B cell (primary cell): ENCODE data around the gene ACTN2. TPM values are rescaled to one million over a fixed set of nuclear protein-coding genes. Genes with fewer than 3 reads are reported as not detected.

Experiments used
- ATAC-seq: fragments of 200-7000 bp; cut with Tn5 transposase; one replicate; pipeline ENCODE4 v1.10.0; 2021; ENCODE audit warnings: low read depth, mild to moderate bottlenecking, moderate number of reproducible peaks, moderate library complexity
- CTCF ChIA-PET: fragments of 350-600 bp; sonication (Branson Sonifier 250); formaldehyde crosslinking; loops from one replicate; lab custom pipeline; 2021; ENCODE audit warnings: antibody characterized with exemption, inconsistent platforms; lab: Charles Lee
- POLR2A ChIA-PET: fragments of 350-600 bp; sonication (Branson Sonifier 250); formaldehyde crosslinking; loops from one replicate; lab custom pipeline; 2021; ENCODE audit warnings: antibody characterized with exemption; lab: Charles Lee
- DNase-seq: peaks from one replicate; pipeline ENCODE4 v3.0.0; 2013
- H2AFZ ChIP-seq: 2 replicates; pipeline ENCODE4 v1.6.1; 2012; ENCODE audit warnings: mild to moderate bottlenecking, low read depth, low read length; ENCODE audit not compliant: insufficient read depth, poor library complexity, severe bottlenecking
- H3K27ac ChIP-seq, 2 donors: 1 replicate in 1 of 2; 2 replicates in 1 of 2; pipeline ENCODE4 v1.5.1; 2012 to 2013; ENCODE audit warnings: low read length in 2 of 2, mild to moderate bottlenecking in 2 of 2, moderate library complexity in 1 of 2
- H3K27me3 ChIP-seq, 4 experiments: fragments of 200-600 bp in 1 of 4; sonication (generic) in 1 of 4; replicated peaks in 1 of 4; 1 replicate in 2 of 4; 2 replicates in 2 of 4; pipeline versions ENCODE4 v1.6.1 to v1.7.0; 2013 to 2016; ENCODE audit warnings: low read length in 3 of 4, mild to moderate bottlenecking in 2 of 4, mixed read lengths in 1 of 4, moderate library complexity in 1 of 4; ENCODE audit not compliant: insufficient read depth in 4 of 4, control insufficient read depth in 3 of 4; ENCODE audit errors: control extremely low read depth in 1 of 4
- H3K36me3 ChIP-seq, 2 experiments: replicated peaks in 1 of 2; 1 replicate in 1 of 2; 2 replicates in 1 of 2; pipeline versions ENCODE4 v1.6.1 to v1.7.1; 2013; ENCODE audit warnings: low read length in 1 of 2; ENCODE audit not compliant: insufficient read depth in 2 of 2, control insufficient read depth in 1 of 2; ENCODE audit errors: control extremely low read depth in 1 of 2, extremely low read depth in 1 of 2
- H3K4me1 ChIP-seq, 2 donors: fragments of 200-600 bp in 1 of 2; sonication (generic) in 1 of 2; 1 replicate in 1 of 2; 2 replicates in 1 of 2; pipeline versions ENCODE4 v1.5.1 to v1.6.1; 2013 to 2017; ENCODE audit warnings: low read length in 2 of 2; ENCODE audit not compliant: control insufficient read depth in 2 of 2, insufficient read depth in 2 of 2
- H3K4me2 ChIP-seq: replicated peaks from 2 replicates; pipeline ENCODE3; 2012; ENCODE audit warnings: mild to moderate bottlenecking, low read depth, low read length; ENCODE audit not compliant: poor library complexity, severe bottlenecking
- H3K4me3 ChIP-seq, 5 experiments: fragments of 200-600 bp in 1 of 5; sonication (generic) in 1 of 5; 1 replicate in 3 of 5; 2 replicates in 2 of 5; pipeline versions ENCODE4 v1.5.1 to v1.7.0; 2011 to 2016; ENCODE audit warnings: low read length in 4 of 5, mild to moderate bottlenecking in 4 of 5, low read depth in 2 of 5, control low read depth in 1 of 5, moderate library complexity in 1 of 5; ENCODE audit not compliant: insufficient read depth in 1 of 5; ENCODE audit errors: control extremely low read depth in 1 of 5, extremely low read depth in 1 of 5
- H3K79me2 ChIP-seq: fragments of 200-600 bp; sonication (generic); one replicate; pipeline ENCODE4 v1.6.0; 2016; ENCODE audit warnings: low read length; ENCODE audit not compliant: control insufficient read depth, insufficient read depth
- H3K9ac ChIP-seq: fragments of 200-600 bp; sonication (generic); 2 replicates; pipeline ENCODE4 v1.6.1; 2017; ENCODE audit warnings: mild to moderate bottlenecking, low read length, moderate library complexity
- H3K9me3 ChIP-seq, 3 donors: one replicate each; pipeline versions ENCODE4 v1.6.1 to v1.7.1; 2013; ENCODE audit warnings: low read length in 2 of 3; ENCODE audit not compliant: control insufficient read depth in 2 of 3, insufficient read depth in 1 of 3; ENCODE audit errors: control extremely low read depth in 1 of 3
- H4K20me1 ChIP-seq: 2 replicates; pipeline ENCODE4 v1.6.0; 2012; ENCODE audit warnings: mild to moderate bottlenecking, low read length; ENCODE audit not compliant: insufficient read depth, control insufficient read depth, poor library complexity, severe bottlenecking
- H3K27ac Mint-ChIP-seq: one replicate; pipeline ENCODE4 v1.8.0; 2021; ENCODE audit warnings: mixed read lengths
- H3K27me3 Mint-ChIP-seq: one replicate; pipeline ENCODE4 v1.8.0; 2021; ENCODE audit warnings: mixed read lengths
- H3K4me1 Mint-ChIP-seq: one replicate; pipeline ENCODE4 v1.8.0; 2021; ENCODE audit warnings: mixed read lengths
- H3K4me3 Mint-ChIP-seq: one replicate; pipeline ENCODE4 v1.8.0; 2021; ENCODE audit warnings: mixed read lengths
- H3K9me3 Mint-ChIP-seq: one replicate; pipeline ENCODE4 v1.8.0; 2022; ENCODE audit warnings: mixed read lengths; ENCODE audit not compliant: insufficient read depth
- EZH2 ChIP-seq: IDR thresholded peaks from 2 replicates; pipeline ENCODE4 v1.6.1; 2012; ENCODE audit warnings: borderline replicate concordance, low read depth, mild to moderate bottlenecking, moderate library complexity, low read length; ENCODE audit not compliant: insufficient read depth, poor library complexity, severe bottlenecking
- WGBS: methylation state at CpG from one replicate; pipeline ENCODE4 v1.1.5; 2013; ENCODE audit warnings: missing lambda C conversion rate; ENCODE audit not compliant: insufficient coverage; 5-methylcytosine and 5-hydroxymethylcytosine counted together
- intact Hi-C: fragments of 100-400 bp; cut with micrococcal nuclease; formaldehyde crosslinking; loops from one replicate; pipeline ENCODE4 v1.10.0; 2022
- polyA plus RNA-seq: library from polyadenylated mRNA; depleted of rRNA; stranded (reverse); fragments of >200 nt; gene quantifications from 2 replicates; pipeline ENCODE4 v1.2.3, GENCODE V29; 2012
- total RNA-seq, 2 donors: library from RNA; stranded (reverse); fragments of 120-200 nt in 1 of 2; gene quantifications; 1 replicate in 1 of 2; 2 replicates in 1 of 2; pipeline versions ENCODE4 v1.2.3 to v1.2.4, GENCODE V29; 2013 to 2022
- TF ChIP-seq, protein P1 (sequence below): fragments of 200-600 bp; IDR thresholded peaks from one replicate; pipeline ENCODE4 v1.8.0; 2022; ENCODE audit warnings: antibody characterized with exemption, mild to moderate bottlenecking

Gene ACTN2
- total and polyA plus RNA-seq, 2 donors (not counting 1 experiment from before 2014, with no cell fraction given), result 0.30 TPM; not detected in 1

DNA sequence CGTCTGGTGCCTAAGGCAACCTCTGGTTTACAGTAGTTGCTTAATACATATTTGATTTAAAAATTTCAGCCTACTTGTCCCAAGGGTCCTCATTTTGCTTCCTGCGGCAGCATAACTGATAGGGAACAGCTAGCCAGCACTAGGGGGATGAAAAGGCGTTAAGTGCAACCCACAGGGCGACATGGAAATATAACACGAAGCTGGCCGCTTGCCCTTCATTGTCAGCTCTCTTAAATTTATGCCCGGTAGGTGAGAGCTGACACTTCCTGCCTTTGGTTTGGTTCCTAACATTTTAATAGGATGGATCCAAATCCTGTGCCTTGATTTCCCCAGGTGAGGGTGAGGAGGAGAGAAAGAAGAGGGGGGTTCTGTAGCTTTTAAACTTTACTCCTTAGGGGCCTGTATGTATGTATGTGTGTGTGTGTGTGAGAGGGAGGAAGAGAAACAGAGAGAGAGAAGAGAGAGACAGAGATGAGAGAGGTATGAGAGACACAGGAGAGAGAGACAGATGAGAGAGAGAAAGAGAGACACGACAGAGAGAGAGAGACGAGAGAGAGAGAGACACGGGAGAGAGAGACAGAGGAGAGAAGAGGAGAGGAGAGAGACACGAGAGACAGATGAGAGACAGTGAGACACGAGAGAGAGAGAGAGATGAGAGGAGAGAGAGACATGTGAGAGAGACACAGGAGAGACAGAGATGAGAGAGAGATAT lies 938 bp upstream of the ACTN2 start:
- Histone ChIP-seq H4K20me1 (no peaks in the 10 kb centered on the region), H3K4me3 (no peak overlapping the region), H3K4me1 (peaks cover 14 to 19% of the 10 kb centered on the region in 2 donors), H3K27ac (no peak overlapping the region), H3K27me3 (peaks cover 2 to 45% (median 29%) of the 10 kb centered on the region in 4 experiments), H3K9ac (no peak overlapping the region), H3K4me2 (no peak overlapping the region), H3K36me3 (no peaks in the 10 kb centered on the region), H3K9me3 (peaks cover 0 to 16% (median 3%) of the 10 kb centered on the region in 3 donors), H3K79me2 (no peaks in the 10 kb centered on the region), H2AFZ (peak overlapping the region; percentile 62)
- Mint-ChIP-seq H3K4me3 (peak overlapping the region; percentile 60), H3K4me1 (peaks cover 17% of the 10 kb centered on the region), H3K27me3 (peaks cover 44% of the 10 kb centered on the region), H3K27ac (no peak overlapping the region), H3K9me3 (peaks cover 4% of the 10 kb centered on the region)
- no peak for TF ChIP-seq EZH2
- TF ChIP-seq, protein P1, sequence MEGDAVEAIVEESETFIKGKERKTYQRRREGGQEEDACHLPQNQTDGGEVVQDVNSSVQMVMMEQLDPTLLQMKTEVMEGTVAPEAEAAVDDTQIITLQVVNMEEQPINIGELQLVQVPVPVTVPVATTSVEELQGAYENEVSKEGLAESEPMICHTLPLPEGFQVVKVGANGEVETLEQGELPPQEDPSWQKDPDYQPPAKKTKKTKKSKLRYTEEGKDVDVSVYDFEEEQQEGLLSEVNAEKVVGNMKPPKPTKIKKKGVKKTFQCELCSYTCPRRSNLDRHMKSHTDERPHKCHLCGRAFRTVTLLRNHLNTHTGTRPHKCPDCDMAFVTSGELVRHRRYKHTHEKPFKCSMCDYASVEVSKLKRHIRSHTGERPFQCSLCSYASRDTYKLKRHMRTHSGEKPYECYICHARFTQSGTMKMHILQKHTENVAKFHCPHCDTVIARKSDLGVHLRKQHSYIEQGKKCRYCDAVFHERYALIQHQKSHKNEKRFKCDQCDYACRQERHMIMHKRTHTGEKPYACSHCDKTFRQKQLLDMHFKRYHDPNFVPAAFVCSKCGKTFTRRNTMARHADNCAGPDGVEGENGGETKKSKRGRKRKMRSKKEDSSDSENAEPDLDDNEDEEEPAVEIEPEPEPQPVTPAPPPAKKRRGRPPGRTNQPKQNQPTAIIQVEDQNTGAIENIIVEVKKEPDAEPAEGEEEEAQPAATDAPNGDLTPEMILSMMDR, result no peak
- ChIA-PET CTCF (no interaction called here), POLR2A (no interaction called here)
- WGBS, result 90% methylated on average over 11 of the region's 12 CpGs
- DNase-seq, result no peak
- ATAC-seq, result no peak
- intact Hi-C loops, result no loop called here

DNA sequence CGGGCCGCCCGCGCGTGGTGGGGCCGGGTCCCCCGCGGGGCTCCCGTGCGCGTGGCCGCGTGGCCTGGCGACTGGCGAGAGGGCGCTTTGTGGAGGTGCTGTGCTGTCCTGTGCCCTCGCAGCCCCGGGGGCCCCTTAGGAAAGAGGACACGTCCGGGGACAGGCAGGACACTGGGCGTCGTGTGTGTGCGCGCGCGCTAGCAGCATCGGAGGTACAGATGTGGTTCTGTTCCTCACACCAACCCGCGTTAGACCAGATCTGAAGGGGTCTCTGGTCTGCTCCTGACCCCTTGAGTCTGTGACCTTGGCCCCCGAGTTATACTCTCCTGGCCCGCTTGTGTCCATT lies 489 bp downstream of the ACTN2 start:
- Histone ChIP-seq H4K20me1 (no peaks in the 10 kb centered on the region), H3K36me3 (no peaks in the 10 kb centered on the region), H2AFZ (peak overlapping the region; percentile 70), H3K9ac (peak overlapping the region; percentile 60), H3K9me3 (peaks cover 0 to 16% (median 3%) of the 10 kb centered on the region in 3 donors), H3K27me3 (peaks cover 2 to 50% (median 29%) of the 10 kb centered on the region in 4 experiments), H3K79me2 (no peaks in the 10 kb centered on the region), H3K27ac (no peak overlapping the region), H3K4me2 (peak overlapping the region; percentile 91), H3K4me1 (peaks cover 14 to 19% of the 10 kb centered on the region in 2 donors), H3K4me3 (peak overlapping the region in 3 of 5 experiments; percentile 18 to 56 (median 38))
- peak overlapping the region; percentile 78 for H3K4me3 Mint-ChIP-seq
- 29% methylated on average over 31 of the region's 31 CpGs for WGBS
- ChIA-PET CTCF (no interaction called here), POLR2A (no interaction called here)
- peaks cover 49% of the 10 kb centered on the region for H3K27me3 Mint-ChIP-seq
- TF ChIP-seq, protein P1, result no peak
- TF ChIP-seq EZH2, result no peak
- H3K27ac Mint-ChIP-seq, result no peak overlapping the region
- peak; percentile 20 for DNase-seq
- ATAC-seq, result no peak
- H3K4me1 Mint-ChIP-seq, result peaks cover 17% of the 10 kb centered on the region
- H3K9me3 Mint-ChIP-seq, result peaks cover 4% of the 10 kb centered on the region
- intact Hi-C loops, result no loop called here
